Measurements from ENCODE around the gene NIT1.

Gene NIT1

GRCh38 chr1:161161652-161162051 is 43.7 kb downstream of the NIT1 start:
- no peaks in the 10 kb centered on the region for H3F3A ChIP-seq (ENCODE audit: low read depth)
- H3K4me3 ChIP-seq (ENCODE audit: low read length, poor library complexity, severe bottlenecking) = no peak overlapping the region
- H3K9ac ChIP-seq (ENCODE audit: low read depth, low read length, poor library complexity, severe bottlenecking) = peak overlapping the region; percentile 92
- H3K9me2 ChIP-seq (replicated peaks; ENCODE audit: low read depth, low read length) = no peaks in the 10 kb centered on the region
- H3K4me2 ChIP-seq (ENCODE audit: low read depth, low read length, poor library complexity, severe bottlenecking) = peak overlapping the region; percentile 80
- peaks cover 16% of the 10 kb centered on the region; the same call in 1 of the 2 replicates for H3K36me3 ChIP-seq (ENCODE audit: insufficient read depth, low read length)
- H2AFZ ChIP-seq (ENCODE audit: low read length) = no peak overlapping the region
- H3K79me2 ChIP-seq (ENCODE audit: insufficient read depth, low read length) = peaks cover 24% of the 10 kb centered on the region
- no peaks in the 10 kb centered on the region for H4K20me1 ChIP-seq (ENCODE audit: insufficient read depth, low read length, poor library complexity, severe bottlenecking)
- no peaks in the 10 kb centered on the region for H3K9me3 ChIP-seq (ENCODE audit: insufficient read depth, low read depth, low read length)
- H3K4me1 ChIP-seq (ENCODE audit: insufficient read depth, low read length, poor library complexity, severe bottlenecking) = peaks cover 29% of the 10 kb centered on the region
- no peak for TF ChIP-seq EZH2phosphoT487 (IDR thresholded peaks at IDR 0.05; ENCODE audit: borderline replicate concordance)
- TF ChIP-seq CTCF (conservative IDR thresholded peaks at IDR 0.05; ENCODE audit: low read length) = no peak
- H3K27me3 ChIP-seq (ENCODE audit: insufficient read depth, low read length, poor library complexity, severe bottlenecking) = no peaks in the 10 kb centered on the region

- Histone ChIP-seq H3K9ac (ENCODE audit: low read depth, low read length, poor library complexity, severe bottlenecking) (peak overlapping the region; percentile 92), H2AFZ (ENCODE audit: low read length) (no peak overlapping the region), H3F3A (ENCODE audit: low read depth) (no peaks in the 10 kb centered on the region), H3K4me1 (ENCODE audit: insufficient read depth, low read length, poor library complexity, severe bottlenecking) (peaks cover 33% of the 10 kb centered on the region), H3K4me3 (ENCODE audit: low read length, poor library complexity, severe bottlenecking) (no peak overlapping the region), H3K9me2 (replicated peaks; ENCODE audit: low read depth, low read length) (no peaks in the 10 kb centered on the region), H3K79me2 (ENCODE audit: insufficient read depth, low read length) (peaks cover 24% of the 10 kb centered on the region), H3K9me3 (ENCODE audit: insufficient read depth, low read depth, low read length) (no peaks in the 10 kb centered on the region), H3K36me3 (ENCODE audit: insufficient read depth, low read length) (peaks cover 16% of the 10 kb centered on the region; the same call in 1 of the 2 replicates), H4K20me1 (ENCODE audit: insufficient read depth, low read length, poor library complexity, severe bottlenecking) (no peaks in the 10 kb centered on the region), H3K27me3 (ENCODE audit: insufficient read depth, low read length, poor library complexity, severe bottlenecking) (no peaks in the 10 kb centered on the region), H3K4me2 (ENCODE audit: low read depth, low read length, poor library complexity, severe bottlenecking) (peak overlapping the region; percentile 80)
- TF ChIP-seq CTCF (conservative IDR thresholded peaks at IDR 0.05; ENCODE audit: low read length) (no peak), EZH2phosphoT487 (IDR thresholded peaks at IDR 0.05; ENCODE audit: borderline replicate concordance) (no peak)
Observed at GRCh38 chr1:161162052-161162451, 44.1 kb downstream of the NIT1 start.

- peak overlapping the region; percentile 92 for H3K9ac ChIP-seq (ENCODE audit: low read depth, low read length, poor library complexity, severe bottlenecking)
- H3F3A ChIP-seq (ENCODE audit: low read depth) = no peaks in the 10 kb centered on the region
- no peaks in the 10 kb centered on the region for H3K27me3 ChIP-seq (ENCODE audit: insufficient read depth, low read length, poor library complexity, severe bottlenecking)
- TF ChIP-seq EZH2phosphoT487 (IDR thresholded peaks at IDR 0.05; ENCODE audit: borderline replicate concordance) (no peak), CTCF (conservative IDR thresholded peaks at IDR 0.05; ENCODE audit: low read length) (no peak)
- no peaks in the 10 kb centered on the region for H3K9me2 ChIP-seq (replicated peaks; ENCODE audit: low read depth, low read length)
- peaks cover 26% of the 10 kb centered on the region for H3K79me2 ChIP-seq (ENCODE audit: insufficient read depth, low read length)
- H3K4me3 ChIP-seq (ENCODE audit: low read length, poor library complexity, severe bottlenecking) = no peak overlapping the region
- H3K9me3 ChIP-seq (ENCODE audit: insufficient read depth, low read depth, low read length) = no peaks in the 10 kb centered on the region
- no peak overlapping the region for H2AFZ ChIP-seq (ENCODE audit: low read length)
- H3K4me1 ChIP-seq (ENCODE audit: insufficient read depth, low read length, poor library complexity, severe bottlenecking) = peaks cover 36% of the 10 kb centered on the region
- peak overlapping the region; percentile 80 for H3K4me2 ChIP-seq (ENCODE audit: low read depth, low read length, poor library complexity, severe bottlenecking)
- peaks cover 9% of the 10 kb centered on the region; the same call in 1 of the 2 replicates for H3K36me3 ChIP-seq (ENCODE audit: insufficient read depth, low read length)
- H4K20me1 ChIP-seq (ENCODE audit: insufficient read depth, low read length, poor library complexity, severe bottlenecking) = no peaks in the 10 kb centered on the region
Observed at GRCh38 chr1:161162806-161163205, 44.9 kb downstream of the NIT1 start.
